GM19397 (cell line): Measurements from ENCODE around the gene SEMA3F.

Source experiments
- ATAC-seq: cut with Tn5 transposase; IDR thresholded peaks from one replicate; pipeline ENCODE4 v1.9.1; 2021; ENCODE audit warnings: mild to moderate bottlenecking, moderate library complexity; ENCODE audit not compliant: unreplicated experiment

SEMA3F gene

GRCh38 chr3:50169232-50169832 lies 14.2 kb downstream of the SEMA3F start:
- no peak for ATAC-seq

- no peak for ATAC-seq
Measured at GRCh38 chr3:50169858-50170257, 14.7 kb downstream of the SEMA3F start.

GRCh38 chr3:50170689-50171088 lies 15.6 kb downstream of the SEMA3F start:
- no peak for ATAC-seq

- ATAC-seq: no peak
Measured at GRCh38 chr3:50171540-50172301, 16.6 kb downstream of the SEMA3F start.

DNA sequence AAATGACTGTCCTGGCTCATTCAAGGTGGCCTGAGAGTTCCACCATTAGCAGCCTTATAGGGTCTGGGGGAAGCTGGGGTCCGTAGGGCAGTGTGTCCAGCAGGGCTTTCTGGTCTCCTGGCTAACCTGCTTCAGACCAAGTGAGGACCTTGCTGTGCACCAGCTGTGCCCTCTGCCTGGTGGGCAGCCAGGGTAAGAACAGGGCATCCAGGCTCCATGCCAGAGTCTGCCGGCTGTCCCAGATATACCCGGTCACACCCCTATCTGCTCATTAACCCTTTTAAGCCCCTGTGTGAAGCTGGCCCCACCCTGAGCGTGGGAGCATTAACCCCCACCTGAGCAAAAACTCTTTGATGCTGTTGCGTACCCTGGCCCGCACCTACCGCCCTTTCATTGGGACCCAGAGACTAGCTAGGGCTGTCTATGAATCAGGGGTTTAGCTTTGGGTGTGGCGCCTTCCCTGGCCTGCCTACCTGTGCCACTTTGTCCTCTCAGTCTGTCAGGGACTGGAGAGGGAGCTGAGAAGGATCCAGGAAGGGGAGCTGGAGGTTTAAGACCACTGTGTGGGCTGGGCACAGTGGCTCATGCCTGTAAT lies 17.6 kb downstream of the SEMA3F start:
- no peak for ATAC-seq

DNA sequence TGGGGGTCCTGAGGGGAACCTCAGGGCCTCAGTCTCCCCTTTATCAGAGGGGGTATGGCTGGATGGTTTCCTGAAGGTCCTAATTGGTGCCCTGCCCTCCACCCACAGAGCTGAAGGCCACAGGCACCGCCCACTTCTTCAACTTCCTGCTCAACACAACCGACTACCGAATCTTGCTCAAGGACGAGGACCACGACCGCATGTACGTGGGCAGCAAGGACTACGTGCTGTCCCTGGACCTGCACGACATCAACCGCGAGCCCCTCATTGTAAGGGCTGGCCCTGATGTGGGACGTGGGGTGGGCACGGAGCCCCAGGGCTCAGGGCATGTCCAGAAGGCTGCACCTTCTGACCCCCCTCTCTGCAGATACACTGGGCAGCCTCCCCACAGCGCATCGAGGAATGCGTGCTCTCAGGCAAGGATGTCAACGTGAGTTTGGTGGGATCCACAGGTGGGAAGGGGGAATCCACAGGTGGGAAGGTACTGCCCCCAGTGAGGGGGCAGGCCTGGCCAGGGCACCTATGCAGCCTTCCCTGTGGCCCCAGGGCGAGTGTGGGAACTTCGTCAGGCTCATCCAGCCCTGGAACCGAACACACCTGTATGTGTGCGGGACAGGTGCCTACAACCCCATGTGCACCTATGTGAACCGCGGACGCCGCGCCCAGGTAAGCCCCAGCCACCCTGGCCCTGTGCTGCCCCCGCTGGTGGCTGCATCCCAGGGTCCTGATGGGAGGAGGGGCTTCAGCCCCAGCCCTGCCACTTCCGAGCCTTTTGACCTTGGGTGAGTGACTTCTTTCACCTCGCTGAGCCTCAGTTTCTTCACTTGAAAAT lies 18.8 kb downstream of the SEMA3F start:
- no peak for ATAC-seq

- ATAC-seq: no peak
Measured at GRCh38 chr3:50174517-50174895, 19.4 kb downstream of the SEMA3F start.

DNA sequence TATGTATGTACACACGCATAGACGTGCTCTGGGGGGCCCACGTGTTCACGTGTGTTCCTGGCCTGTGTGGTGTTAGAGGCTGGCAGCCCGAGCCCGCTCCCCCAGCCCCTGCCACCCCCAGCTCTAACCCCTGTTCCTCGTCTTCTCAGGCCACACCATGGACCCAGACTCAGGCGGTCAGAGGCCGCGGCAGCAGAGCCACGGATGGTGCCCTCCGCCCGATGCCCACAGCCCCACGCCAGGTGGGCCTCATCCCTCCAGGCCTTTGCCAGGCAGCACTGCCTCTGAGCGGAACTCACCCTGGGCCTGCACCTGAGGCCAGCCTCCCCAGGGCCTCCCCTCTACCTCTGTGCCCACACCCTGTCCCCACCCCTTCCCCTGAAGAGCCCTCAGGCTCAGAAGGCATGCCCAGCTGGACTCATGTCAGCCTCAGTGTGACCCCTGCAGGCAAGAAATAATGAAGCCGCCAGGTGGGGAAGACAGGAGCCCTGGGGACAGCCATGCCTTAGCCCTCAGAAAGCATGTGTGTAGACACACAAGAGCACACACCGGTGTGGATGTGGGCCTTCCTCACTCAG lies 19.9 kb downstream of the SEMA3F start:
- no peak for ATAC-seq

GRCh38 chr3:50177346-50177745 lies 22.2 kb downstream of the SEMA3F start:
- ATAC-seq: no peak

DNA sequence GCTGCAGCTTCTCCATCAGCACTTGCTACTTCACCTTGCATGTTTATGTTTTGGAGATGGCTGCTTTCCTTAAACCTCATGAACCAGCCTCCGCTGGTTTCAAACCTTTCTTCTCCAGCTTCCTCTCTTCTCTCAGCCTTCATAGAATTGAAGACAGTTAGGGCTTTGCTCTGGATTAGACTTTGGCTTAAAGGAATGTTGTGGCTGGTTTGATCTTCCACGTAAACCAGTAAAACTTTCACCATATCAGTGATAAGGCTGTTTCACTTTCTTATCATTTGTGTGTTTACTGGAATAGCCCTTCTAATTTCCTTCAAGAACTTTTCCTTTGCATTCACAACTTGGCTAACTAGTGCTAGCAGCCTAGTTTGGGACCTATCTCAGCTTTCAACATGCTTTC lies 24.6 kb downstream of the SEMA3F start:
- no peak for ATAC-seq

GRCh38 chr3:50181985-50182384 lies 26.9 kb downstream of the SEMA3F start:
- no peak for ATAC-seq

- no peak for ATAC-seq
Measured at GRCh38 chr3:50182533-50183099, 27.5 kb downstream of the SEMA3F start.

DNA sequence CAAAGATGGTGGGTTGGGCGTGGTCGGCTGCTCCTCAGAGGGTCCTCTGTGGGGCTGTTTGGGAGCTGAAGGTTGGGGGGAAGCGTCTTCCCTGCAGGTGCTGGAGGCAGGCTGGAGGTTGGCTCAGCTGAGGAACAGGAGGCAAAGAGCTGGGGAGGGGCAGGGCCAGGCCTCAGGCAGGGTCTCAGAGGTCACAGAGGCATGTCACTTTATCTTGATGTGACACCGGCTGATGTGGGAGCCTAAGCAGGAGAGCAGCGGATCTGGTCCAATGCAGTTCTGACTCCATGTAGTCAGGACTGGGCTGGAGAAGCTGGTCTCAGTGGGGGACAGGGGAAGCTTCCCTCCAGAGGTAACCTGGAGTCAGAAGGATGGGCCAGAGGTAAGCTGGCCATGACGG lies 28.6 kb downstream of the SEMA3F start:
- ATAC-seq: no peak

GRCh38 chr3:50184242-50184978 lies 29.3 kb downstream of the SEMA3F start:
- ATAC-seq: no peak

DNA sequence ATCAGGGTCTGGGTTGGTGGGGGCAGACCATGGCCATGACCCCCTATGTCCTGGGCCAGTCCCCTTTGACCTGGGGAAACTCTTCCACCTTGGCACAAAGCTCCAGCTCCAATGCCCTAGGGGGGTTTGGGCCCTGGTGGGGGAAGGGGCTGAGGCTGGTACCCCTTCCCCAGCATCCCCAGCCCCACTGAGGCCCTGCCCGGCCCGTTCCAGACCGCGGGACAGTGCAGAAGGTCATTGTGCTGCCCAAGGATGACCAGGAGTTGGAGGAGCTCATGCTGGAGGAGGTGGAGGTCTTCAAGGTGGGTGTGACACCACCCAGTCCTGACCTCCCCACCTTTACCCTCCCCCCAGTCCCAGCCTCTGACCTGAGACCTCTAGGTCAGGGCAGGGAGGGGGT lies 30.1 kb downstream of the SEMA3F start:
- ATAC-seq: no peak

DNA sequence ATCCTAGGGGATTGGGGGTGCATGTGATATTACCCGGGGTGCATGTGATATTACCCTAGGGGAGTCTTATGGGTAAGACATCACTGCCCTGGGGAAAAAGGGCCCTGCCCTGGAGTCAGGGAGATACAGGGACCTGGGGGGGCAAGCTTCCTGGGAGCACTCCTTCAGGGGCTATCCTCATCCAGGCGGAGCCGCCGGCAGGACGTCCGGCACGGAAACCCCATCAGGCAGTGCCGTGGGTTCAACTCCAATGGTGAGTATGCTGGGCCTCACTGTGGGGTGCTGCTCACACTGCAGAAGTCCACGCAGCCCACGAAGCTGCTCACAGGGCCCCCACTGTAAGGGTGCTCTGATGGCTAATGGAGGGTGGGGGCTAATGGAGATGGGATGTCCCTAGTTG lies 31.0 kb downstream of the SEMA3F start:
- no peak for ATAC-seq

GRCh38 chr3:50187750-50188149 lies 32.6 kb downstream of the SEMA3F start:
- ATAC-seq: no peak

DNA sequence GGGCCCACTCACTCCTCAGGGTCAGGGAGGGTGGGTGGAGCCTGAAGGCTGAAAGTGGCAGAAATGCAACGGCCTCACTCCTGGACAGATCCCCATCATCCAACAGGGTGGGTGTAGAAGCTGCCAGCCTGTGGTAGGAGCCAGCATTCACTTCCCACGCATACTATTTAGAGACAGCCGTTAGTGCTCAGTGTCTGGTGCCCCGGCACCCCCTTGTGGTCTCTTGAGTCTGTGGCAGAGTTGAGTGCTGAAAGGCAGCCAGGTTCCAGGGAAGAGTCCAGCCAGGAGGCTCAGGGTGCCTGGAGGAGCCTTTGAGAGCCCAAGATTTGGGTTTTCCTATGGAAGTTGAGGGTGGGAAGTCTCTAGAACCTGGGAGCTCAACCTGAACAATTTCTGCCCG lies 34.1 kb downstream of the SEMA3F start:
- no peak for ATAC-seq

- no peak for ATAC-seq
Measured at GRCh38 chr3:50189989-50190388, 34.9 kb downstream of the SEMA3F start.
